A673 (cell line): ENCODE measurements around the gene RNASEL.

Source experiments
- CTCF ChIP-seq: fragments of 300-800, 200-600 bp; sonication (generic); conservative IDR thresholded peaks from 2 replicates; pipeline ENCODE4 v1.5.1; 2017; ENCODE audit warnings: low read depth, mild to moderate bottlenecking, antibody characterized with exemption, low read length, moderate library complexity, mixed read lengths
- EZH2 ChIP-seq: fragments of 200-600 bp; sonication (generic); IDR thresholded peaks from 2 replicates; pipeline ENCODE4 v1.6.1; 2017; ENCODE audit warnings: borderline replicate concordance, low read depth, mild to moderate bottlenecking, mixed read lengths, antibody characterized with exemption, low read length; ENCODE audit not compliant: poor library complexity, severe bottlenecking

- TF ChIP-seq CTCF (peak; percentile 49), EZH2 (no peak)
These were observed 10.3 kb upstream of the RNASEL start for GRCh38 chr1:182599339-182599738.
